HepG2 (cell line): Measurements from ENCODE around the gene CBLN3. TPM values are rescaled to one million over a fixed set of nuclear protein-coding genes. Genes with fewer than 3 reads are reported as not detected.
A peak's percentile ranks its signal among the peaks of the same experiment; 100 is the strongest.

Experiments
- ATF2 ChIP-seq: sonication (generic); formaldehyde crosslinking; IDR thresholded peaks from 2 replicates; pipeline ENCODE4 v1.4.0; 2020; ENCODE audit warnings: missing genetic modification reagents
- BATF2 ChIP-seq: sonication (generic); formaldehyde crosslinking; IDR thresholded peaks from 2 replicates; pipeline ENCODE4 v1.8.0; 2022; ENCODE audit warnings: mild to moderate bottlenecking, missing genetic modification reagents, moderate library complexity
- CHD2 ChIP-seq: IDR thresholded peaks from 2 replicates; pipeline ENCODE4 v1.6.1; 2011; ENCODE audit warnings: low read depth, low read length, improper control_type of control experiment
- CREB1 ChIP-seq, 2 experiments: fragments of 450-650 bp in 1 of 2; IDR thresholded peaks; 2 replicates each; pipeline ENCODE4 v1.6.1; 2016 to 2017; ENCODE audit warnings: control low read depth in 1 of 2, mild to moderate bottlenecking in 1 of 2, missing compliant biosample characterization in 1 of 2, missing genetic modification characterization in 1 of 2
- DPF2 ChIP-seq: sonication (generic); formaldehyde crosslinking; IDR thresholded peaks from 2 replicates; pipeline ENCODE4 v1.4.0; 2020; ENCODE audit warnings: mild to moderate bottlenecking, low read depth, missing genetic modification reagents, borderline replicate concordance
- ETV6 ChIP-seq: sonication (generic); formaldehyde crosslinking; conservative IDR thresholded peaks from 2 replicates; pipeline ENCODE4 v1.4.0; 2020; ENCODE audit warnings: missing genetic modification reagents
- IRF9 ChIP-seq: sonication (generic); formaldehyde crosslinking; IDR thresholded peaks from 2 replicates; pipeline ENCODE4 v1.8.0; 2022; ENCODE audit warnings: missing genetic modification reagents, mild to moderate bottlenecking, borderline replicate concordance
- KAT7 ChIP-seq: IDR thresholded peaks from 2 replicates; pipeline ENCODE4 v1.6.1; 2018; ENCODE audit warnings: borderline replicate concordance, missing compliant biosample characterization
- KDM3A ChIP-seq: IDR thresholded peaks from 2 replicates; pipeline ENCODE4 v1.6.1; 2018; ENCODE audit warnings: low read depth, missing compliant biosample characterization
- MEIS1 ChIP-seq: sonication (generic); formaldehyde crosslinking; IDR thresholded peaks from 2 replicates; pipeline ENCODE4 v1.9.0; 2021; ENCODE audit warnings: mild to moderate bottlenecking, missing genetic modification reagents, moderate library complexity, borderline replicate concordance
- RCOR2 ChIP-seq: IDR thresholded peaks from 2 replicates; pipeline ENCODE4 v1.6.1; 2016; ENCODE audit warnings: missing biosample characterization, missing genetic modification reagents
- RERE ChIP-seq: IDR thresholded peaks from 2 replicates; pipeline ENCODE4 v1.6.1; 2016; ENCODE audit warnings: low read depth, missing genetic modification reagents, missing compliant biosample characterization
- TAF1 ChIP-seq: sonication (generic); formaldehyde crosslinking; IDR thresholded peaks from 2 replicates; pipeline ENCODE4 v1.4.0; 2020; ENCODE audit warnings: missing genetic modification reagents
- TRIM24 ChIP-seq: sonication (generic); formaldehyde crosslinking; IDR thresholded peaks from 2 replicates; pipeline ENCODE4 v1.8.0; 2022; ENCODE audit warnings: mild to moderate bottlenecking, missing genetic modification reagents
- ZBTB1 ChIP-seq: sonication (generic); formaldehyde crosslinking; IDR thresholded peaks from 2 replicates; pipeline ENCODE4 v1.4.0; 2020; ENCODE audit warnings: missing genetic modification reagents, borderline replicate concordance
- ZEB1 ChIP-seq: IDR thresholded peaks from 2 replicates; pipeline ENCODE4 v1.6.1; 2012; ENCODE audit warnings: mild to moderate bottlenecking, low read depth, inconsistent platforms; ENCODE audit not compliant: insufficient replicate concordance
- ZNF441 ChIP-seq: sonication (generic); formaldehyde crosslinking; IDR thresholded peaks from 2 replicates; pipeline ENCODE4 v1.7.0; 2021; ENCODE audit warnings: missing genetic modification reagents, borderline replicate concordance
- ZNF605 ChIP-seq: sonication (generic); formaldehyde crosslinking; IDR thresholded peaks from 2 replicates; pipeline ENCODE4 v1.8.0; 2022; ENCODE audit warnings: mild to moderate bottlenecking, missing genetic modification reagents
- ZNF703 ChIP-seq: sonication (generic); formaldehyde crosslinking; IDR thresholded peaks from 2 replicates; pipeline ENCODE4 v1.5.1; 2020; ENCODE audit warnings: missing genetic modification reagents, mild to moderate bottlenecking, moderate library complexity, borderline replicate concordance
- polyA plus RNA-seq, 8 experiments: library from polyadenylated mRNA; depleted of rRNA in 3 of 8; stranded (reverse) in 7 of 8; unstranded in 1 of 8; fragments of >200 nt; fragmentation: Illumina TruSeq in 4 of 8; extraction: Trizol in 4 of 8; gene quantifications; 2 replicates each; pipeline versions ENCODE4 v1.2.1 to v1.2.3, GENCODE V29; 2011 to 2016; ENCODE audit warnings: low read depth in 4 of 8, missing spikeins in 1 of 8, mixed read lengths in 1 of 8; ENCODE audit not compliant: insufficient read depth in 1 of 8
- total RNA-seq, 5 experiments: library from RNA; depleted of rRNA; stranded (reverse); fragments of >200 nt; fragmentation: Illumina TruSeq; extraction: Trizol; gene quantifications; 2 replicates each; pipeline ENCODE4 v1.2.3, GENCODE V29; 2016; ENCODE audit warnings: low read depth in 1 of 5

Gene CBLN3
- total and polyA plus RNA-seq, 2 of the 13 experiments (the other 11 are each of a cell fraction or from before 2014, with no cell fraction given), result 0.66 to 0.98 TPM

- peak; percentile 65 for TF ChIP-seq DPF2 (CRISPR knock-in tag)
- peak; percentile 61 for TF ChIP-seq ZNF605 (CRISPR knock-in tag)
- TF ChIP-seq CREB1 (IDR thresholded peaks at IDR 0.05), result no peak
- no peak for TF ChIP-seq CREB1 (CRISPR knock-in tag; IDR thresholded peaks at IDR 0.05)
- TF ChIP-seq CHD2, result no peak
- TF ChIP-seq TRIM24, result peak; percentile 65; the same call in 1 of the 2 replicates
- peak; percentile 85 for TF ChIP-seq RCOR2
- no peak for TF ChIP-seq ZNF703 (CRISPR knock-in tag)
- peak; percentile 82; the same call in 1 of the 2 replicates for TF ChIP-seq KDM3A
- TF ChIP-seq ZEB1, result no peak
- peak; percentile 80; the same call in 1 of the 2 replicates for TF ChIP-seq KAT7 (CRISPR knock-in tag)
- TF ChIP-seq IRF9 (CRISPR knock-in tag), result peak; percentile 83; the same call in 1 of the 2 replicates
- TF ChIP-seq MEIS1, result peak; percentile 72
- 0 out of 2 replicates have a peak, but pooled peaks have one; percentile 1 for TF ChIP-seq ATF2 (CRISPR knock-in tag)
- peak; percentile 91 for TF ChIP-seq ZNF441 (CRISPR knock-in tag)
- peak; percentile 48; the same call in 1 of the 2 replicates for TF ChIP-seq TAF1 (CRISPR knock-in tag)
- TF ChIP-seq ETV6 (CRISPR knock-in tag), result 0 out of 2 replicates have a peak, but pooled peaks have one; percentile 56
- no peak for TF ChIP-seq BATF2 (CRISPR knock-in tag)
- TF ChIP-seq ZBTB1 (CRISPR knock-in tag), result no peak
- TF ChIP-seq RERE (CRISPR knock-in tag), result no peak
Measured at GRCh38 chr14:24426912-24427536, 2.4 kb downstream of the CBLN3 start (continued).
